NCI-H524 treated with DMSO at 0.1 percent for 48 hours (cell line): ENCODE results near the gene CTU1.
A peak's percentile ranks its signal among the peaks of the same experiment; 100 is the strongest.
"Not testable (repeated sequence)": the region's sequence is repeated elsewhere in the genome, so short reads cannot be mapped to it uniquely, and the experiment has no call there.

Experiments
- DNase-seq: peaks from one replicate; lab custom pipeline; 2025; lab: John Stamatoyannopoulos, UW

Gene CTU1

DNA sequence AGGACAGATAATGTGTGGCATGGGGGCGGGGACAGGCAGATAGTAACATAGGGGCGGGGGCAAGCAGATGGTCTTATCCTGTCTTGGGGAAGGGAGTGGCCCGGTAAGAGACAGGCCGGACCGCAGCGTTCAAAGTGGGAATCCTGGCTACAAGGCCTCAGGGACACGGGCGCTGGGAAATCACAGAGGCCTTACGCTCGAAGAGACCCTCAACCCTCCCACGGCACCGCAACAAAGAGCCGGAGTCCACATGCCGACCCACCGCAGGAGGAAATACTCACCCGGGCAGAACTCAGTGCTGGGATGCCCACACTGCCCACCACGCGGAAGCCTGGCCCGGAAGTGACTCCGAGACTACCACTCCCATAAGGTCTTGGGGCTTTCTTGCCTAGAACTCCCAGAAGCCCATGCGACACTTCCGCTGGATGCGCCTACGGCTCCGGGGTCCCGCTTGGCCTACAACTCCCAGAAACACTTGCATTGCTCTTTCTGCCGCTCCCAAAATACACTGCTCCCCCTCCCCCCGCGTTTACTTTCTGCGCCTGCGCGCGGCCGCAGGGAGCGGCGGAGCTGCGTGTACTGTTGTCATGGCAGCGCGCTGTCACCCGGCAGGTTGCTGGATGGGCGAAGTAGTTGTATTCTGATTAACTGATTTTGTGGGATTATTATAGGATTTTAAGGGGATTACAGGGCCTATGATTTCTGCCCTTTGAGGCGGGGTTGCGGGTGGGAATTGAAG, at the start of gene CTU1:
Gene CTU1 (minus strand): TSS at position 344 of the 739 bp plus-strand sequence. CDS start 3,840 bp downstream, outside the sequence.
- peak; percentile 97 for DNase-seq

DNA sequence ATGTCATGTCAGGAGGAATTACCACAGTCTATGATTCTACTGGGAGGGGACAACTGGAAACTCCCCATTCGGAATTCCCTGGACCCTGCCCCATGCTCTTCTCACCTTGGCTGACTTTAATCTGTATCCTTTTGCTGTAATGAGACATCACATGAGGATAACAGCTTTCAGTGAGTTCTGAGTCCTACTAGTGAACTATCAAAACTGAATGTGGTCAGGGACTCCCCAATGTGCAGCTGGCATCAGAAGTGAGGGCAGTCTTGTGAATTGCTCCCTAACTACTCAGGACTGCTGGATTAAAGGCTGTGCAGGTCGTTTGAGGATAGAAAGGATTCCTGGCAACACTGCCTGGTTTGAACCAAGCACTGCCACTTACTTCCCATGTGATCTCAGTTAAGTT, 49.1 kb upstream of the CTU1 start:
- no peak for DNase-seq

DNA sequence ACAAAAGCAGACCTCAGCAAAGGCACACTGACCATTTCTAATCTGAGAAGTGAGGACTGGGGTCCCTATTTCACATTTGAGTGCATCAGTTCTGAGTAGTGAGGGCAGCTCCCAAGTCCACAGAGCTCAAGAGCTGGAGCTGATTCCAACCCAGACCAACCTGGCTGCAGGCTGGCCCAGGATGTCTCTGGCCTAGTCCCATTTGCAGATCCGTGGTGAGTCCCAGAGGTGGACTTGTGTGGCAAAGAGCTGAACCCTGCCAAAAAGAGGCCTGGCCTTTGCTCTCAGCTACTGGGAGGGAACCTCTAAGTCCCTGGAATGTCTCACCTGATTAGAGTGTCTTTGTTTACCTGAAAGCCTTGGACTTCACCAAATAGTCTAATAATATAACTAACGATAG, 48.5 kb upstream of the CTU1 start:
- DNase-seq = no peak

DNA sequence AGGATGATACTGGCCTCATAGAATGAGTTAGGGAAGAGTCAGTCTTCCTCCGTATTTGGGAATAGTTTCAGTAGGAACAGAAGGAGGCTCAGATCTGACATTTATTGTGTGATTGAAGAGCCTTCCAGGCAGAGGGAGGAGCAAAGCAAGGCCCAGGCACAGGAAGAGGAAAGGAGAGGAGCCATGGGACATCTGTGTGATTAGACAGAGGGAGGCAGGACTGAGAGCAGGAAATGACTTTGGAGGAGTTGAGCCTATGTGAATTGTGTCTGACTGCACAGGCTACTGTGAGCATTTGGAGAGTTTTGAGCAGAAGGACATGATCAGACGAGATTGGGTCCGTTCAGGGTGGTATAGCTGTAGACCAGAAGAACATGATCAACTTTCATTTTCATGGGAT, 42.4 kb upstream of the CTU1 start:
- no peak for DNase-seq

DNA sequence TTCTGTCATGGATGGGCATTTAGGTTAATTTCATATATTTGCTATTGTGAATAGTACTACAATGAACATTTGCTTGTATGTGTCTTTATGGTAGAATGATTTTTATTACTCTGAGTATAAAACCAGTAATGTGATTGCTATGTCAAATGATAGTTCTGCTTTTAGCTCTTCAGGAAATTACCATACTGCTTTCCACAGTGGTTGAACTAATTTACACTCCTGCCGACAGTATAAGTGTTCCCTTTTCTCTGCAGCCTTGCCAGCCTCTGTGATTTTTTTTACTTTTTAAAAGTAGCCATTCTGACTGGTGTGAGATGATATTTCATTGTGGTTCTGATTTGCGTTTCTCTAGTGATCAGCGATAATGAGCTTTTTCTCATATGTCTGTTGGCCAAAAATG, 40.4 kb upstream of the CTU1 start:
- DNase-seq = no peak

DNA sequence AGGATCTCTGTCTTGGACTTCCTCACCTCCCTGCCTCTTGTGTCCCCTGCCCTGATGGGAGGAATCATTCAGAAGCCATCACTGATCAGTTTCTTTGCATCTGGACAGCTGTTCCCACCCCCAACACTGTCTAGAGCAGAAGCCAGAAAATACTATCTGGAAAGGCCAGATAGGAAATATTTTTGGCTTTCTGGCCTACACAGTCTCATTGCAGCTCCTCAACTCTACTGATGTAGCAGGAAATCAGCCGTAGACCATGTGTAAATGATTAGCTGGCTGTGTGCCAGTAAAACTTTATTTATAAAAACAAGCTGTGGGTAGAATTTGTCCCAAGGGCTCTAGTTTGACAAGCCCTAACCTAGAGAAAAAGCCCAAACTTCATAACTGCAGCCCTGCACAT, 39.5 kb upstream of the CTU1 start:
- no peak for DNase-seq

DNA sequence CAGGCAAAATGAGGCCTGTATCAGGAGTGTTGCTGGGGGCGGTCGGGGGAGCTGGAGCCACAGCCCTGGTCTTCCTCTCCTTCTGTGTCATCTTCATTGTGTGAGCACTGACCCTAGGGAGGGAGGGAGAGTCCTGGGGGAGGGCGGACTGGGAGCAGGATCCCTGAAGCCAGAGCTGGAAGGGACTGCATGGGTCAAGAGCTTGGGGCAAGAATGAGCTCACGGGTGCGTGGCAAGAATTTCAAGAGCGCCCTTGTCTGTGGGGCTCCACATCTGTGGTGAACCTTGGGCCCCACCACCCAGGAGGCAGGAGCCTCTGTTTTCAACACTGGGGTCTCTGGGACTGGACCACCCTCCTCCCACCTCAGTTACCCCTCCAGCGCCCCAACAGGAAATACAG, 38.5 kb upstream of the CTU1 start:
- DNase-seq = no peak

DNA sequence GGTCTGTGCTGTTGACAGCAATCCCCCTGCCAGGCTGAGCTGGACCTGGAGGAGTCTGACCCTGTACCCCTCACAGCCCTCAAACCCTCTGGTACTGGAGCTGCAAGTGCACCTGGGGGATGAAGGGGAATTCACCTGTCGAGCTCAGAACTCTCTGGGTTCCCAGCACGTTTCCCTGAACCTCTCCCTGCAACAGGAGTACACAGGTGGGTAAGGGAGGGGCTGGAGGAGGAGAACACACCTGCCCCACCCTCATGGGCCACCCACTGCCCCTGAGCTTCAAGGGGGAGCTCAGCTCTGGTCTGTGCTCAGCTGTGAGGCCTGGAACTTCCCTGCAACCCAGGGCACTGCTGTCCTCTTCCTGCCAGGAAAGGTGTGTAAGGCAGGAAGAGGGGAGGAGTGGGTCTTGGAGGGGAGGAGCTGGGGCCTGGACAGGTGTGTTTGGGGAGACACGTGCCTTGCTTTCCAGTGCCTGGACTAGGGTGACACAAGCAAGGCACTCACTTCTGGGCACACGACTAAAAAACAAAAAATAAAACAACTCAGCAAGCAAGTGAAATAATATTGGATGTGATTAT, 37.8 kb upstream of the CTU1 start:
- no peak for DNase-seq

DNA sequence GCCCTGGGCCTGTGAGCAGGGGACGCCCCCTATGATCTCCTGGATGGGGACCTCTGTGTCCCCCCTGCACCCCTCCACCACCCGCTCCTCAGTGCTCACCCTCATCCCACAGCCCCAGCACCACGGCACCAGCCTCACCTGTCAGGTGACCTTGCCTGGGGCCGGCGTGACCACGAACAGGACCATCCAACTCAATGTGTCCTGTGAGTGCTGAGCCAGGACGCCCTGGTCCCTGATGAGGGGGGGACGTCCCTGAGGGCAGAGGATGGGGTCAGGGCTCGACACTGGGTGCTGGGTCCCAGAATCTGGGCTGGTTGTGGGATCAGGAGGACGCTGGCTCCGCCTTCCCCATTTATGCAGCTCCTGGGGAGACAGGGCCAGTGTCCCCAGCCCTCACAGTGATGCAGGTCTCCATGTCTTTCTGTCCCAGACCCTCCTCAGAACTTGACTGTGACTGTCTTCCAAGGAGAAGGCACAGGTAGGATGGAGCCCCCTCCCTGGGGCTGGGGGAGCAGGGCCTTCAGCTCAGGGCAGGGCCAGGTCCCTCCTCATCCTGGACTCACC, 36.4 kb upstream of the CTU1 start:
- DNase-seq = no peak

DNA sequence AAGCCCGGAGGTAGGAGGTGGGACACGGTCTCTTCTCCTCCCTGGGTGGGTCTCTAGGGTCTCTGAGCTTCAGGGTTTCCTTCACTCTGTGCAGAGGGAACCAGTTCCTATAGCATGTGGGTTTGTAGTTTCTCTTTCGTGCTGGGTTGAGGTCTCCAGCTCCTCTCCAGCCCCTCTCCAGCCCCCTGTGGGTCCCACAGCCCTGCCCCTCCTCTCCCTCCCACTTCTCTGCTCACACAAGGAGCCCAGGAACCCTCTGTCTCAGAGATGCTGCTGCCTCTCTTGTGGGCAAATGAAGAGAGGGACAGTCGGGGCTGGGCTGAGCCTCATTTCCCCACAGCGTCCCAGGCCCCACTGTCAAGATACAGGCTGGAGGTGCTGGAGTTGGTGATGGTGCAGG, 35.3 kb upstream of the CTU1 start:
- DNase-seq = no peak

DNA sequence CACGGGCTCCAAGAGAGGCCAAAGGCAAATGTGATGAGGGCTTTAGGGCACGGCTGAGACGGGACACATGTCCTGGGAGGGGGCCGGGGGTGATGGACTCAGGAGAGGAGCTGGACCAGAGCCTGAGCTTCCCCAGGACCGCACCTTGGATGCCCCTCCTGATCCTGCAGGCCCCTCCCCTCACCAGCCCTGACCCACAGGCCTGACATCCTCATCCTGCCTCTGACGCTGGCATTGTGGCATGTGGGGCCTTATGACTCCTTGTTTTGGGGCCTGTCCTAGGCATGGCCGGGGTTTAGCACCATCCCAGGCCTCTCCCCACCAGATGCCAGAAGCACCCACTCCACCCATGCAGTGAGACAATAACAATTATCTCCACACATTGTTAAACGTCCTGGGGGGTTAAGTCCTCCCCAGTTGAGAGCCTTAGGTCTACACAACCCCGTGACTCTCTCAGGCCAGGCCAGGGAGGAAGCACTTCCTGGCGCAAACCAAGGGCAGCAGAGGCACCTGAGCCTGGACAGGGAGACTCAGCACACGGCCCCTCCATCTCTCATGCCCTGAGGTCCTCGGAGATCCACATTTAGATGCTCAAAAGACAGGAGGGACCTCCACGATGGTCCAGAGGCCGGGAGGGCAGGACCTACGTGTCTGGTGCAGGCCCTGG, 34.7 kb upstream of the CTU1 start:
- DNase-seq = not testable (repeated sequence)

DNA sequence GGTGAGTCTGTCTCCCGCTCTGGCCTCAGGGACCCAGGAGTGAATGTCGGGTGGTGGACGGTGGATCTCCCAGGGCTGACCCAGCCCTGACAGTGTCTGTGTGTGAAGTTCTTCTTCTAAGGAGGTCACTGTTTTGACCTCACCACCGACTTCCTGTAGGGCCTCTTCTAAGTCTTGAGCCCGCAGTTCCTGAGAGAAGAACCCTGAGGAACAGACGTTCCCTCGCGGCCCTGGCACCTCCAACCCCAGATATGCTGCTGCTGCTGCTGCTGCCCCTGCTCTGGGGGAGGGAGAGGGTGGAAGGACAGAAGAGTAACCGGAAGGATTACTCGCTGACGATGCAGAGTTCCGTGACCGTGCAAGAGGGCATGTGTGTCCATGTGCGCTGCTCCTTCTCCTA, 33.9 kb upstream of the CTU1 start, which contains the start of gene SIGLEC7:
Gene SIGLEC7 (plus strand): TSS at position 183 of the 400 bp plus-strand sequence. CDS start 69 bp downstream, at position 252.
- no peak for DNase-seq

DNA sequence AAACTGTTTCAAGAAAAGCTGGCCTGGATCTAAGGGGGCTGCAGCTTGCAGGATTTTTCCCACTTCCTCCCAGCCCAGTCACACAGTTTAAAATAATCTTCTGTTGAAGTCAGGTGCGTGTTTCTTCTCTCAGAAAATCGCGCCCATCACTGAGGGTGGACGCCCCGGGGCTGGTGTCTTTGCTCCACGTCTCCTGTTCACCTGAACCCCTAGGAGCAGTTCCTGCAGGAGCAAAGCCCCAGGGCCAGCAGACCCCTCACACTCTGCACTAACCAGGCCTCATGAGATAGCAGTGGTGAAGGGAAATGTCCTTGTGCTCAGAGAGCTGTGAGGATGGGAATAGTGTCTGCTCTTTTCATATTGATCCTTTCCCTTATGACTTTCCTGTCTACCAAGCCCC, 33.0 kb upstream of the CTU1 start:
- DNase-seq = no peak

DNA sequence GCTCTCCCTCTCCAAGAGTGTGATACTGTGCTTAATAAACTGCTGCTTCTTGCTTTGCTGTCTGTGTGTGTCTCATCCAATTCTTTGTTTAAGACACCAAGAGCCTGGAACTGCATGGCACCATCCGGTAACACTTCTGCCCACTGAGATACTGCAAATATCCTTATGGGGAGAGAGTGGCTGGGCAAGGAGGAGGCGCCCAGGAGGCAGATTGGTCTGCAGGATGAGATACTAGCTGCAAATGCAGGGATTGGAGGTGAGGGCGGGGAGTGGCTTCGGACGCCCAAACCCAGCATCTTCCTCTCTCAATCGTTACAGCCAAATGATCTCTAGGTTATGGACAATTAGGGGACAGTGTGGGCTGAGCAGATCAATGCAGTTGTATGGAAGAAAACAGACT, 32.2 kb upstream of the CTU1 start:
- no peak for DNase-seq

DNA sequence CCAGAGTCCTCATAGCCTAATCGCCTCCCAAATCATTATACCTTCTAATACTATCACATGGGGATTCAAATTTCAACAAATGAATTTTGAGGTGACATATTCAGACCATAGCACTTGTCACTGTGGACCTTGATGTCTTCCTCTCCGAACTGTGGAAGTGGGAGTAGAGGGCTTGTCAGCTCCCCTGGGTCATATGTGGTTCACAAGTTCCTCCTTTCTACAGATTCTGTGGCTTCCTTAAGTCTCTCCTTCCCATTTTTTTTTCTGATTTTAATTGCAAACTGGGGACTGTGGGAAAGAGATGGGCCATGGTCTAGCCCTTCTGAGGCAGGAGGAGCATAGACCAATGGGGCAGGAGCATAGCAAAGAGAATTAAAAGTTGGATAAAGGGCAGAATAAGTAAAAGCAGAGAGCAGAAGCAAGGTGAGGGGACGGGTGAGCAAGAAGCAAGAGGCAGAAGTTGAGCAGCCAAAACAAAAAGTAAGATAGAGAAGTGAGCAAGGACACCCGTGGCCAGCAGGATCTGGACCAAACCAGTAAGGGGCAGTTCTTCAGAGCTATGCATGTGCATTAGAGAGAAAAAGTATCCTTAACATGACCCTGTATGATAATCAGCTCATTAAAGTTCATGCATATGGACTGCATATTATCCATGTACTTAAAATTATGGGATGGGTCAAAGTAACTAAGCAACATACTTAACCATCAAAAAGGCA, 31.2 kb upstream of the CTU1 start:
- no peak for DNase-seq

DNA sequence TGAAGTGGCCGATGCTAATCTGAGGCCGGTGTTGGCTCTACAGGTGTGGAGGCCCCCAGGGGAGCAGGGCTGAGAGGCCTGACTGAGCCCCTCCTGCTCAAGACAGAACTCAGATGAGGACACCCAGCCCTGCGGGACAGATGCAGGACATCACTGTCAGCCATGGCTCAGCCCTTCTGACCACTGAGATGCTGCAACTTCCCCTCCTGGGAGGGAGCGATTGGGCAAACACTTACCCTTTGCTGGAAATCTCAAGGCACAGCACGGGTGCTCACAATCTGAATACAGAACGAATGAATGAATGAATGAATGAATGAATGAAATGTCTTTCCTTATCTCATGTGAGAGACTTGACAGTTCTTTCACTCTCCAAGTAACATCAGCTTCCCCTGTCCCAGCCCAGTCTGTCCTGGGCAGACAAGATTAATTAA, 30.4 kb upstream of the CTU1 start:
- no peak for DNase-seq

DNA sequence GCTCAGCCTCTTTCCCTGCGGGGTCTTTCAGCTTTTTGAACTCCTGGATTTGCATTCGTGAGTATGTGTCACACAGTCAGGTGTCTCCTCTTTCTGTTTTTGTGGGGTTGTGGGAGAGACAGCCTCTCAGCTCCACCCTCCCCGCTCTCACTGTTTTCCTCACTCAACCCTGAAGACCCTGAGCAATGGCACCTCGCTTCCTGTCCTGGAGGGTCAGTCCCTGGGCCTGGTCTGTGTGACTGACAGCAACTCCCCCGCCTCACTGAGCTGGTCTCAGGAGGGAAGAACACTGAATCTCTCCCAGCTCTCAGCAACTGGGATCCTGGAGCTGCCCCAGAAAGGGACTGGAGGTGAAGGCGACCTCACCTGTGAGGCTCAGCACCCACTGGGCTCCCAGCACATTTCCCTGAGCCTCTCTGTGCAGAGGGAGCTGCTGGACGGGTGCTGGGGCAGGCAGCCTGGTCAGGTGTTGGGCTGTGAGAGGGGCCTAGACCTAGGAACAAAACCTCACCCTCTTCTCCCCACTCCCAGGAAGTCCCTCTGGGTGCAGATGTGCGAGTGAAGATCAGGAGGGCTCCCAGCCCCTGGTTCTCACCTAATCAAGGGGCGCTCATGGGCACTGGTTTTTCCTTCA, 29.7 kb upstream of the CTU1 start:
- no peak for DNase-seq

DNA sequence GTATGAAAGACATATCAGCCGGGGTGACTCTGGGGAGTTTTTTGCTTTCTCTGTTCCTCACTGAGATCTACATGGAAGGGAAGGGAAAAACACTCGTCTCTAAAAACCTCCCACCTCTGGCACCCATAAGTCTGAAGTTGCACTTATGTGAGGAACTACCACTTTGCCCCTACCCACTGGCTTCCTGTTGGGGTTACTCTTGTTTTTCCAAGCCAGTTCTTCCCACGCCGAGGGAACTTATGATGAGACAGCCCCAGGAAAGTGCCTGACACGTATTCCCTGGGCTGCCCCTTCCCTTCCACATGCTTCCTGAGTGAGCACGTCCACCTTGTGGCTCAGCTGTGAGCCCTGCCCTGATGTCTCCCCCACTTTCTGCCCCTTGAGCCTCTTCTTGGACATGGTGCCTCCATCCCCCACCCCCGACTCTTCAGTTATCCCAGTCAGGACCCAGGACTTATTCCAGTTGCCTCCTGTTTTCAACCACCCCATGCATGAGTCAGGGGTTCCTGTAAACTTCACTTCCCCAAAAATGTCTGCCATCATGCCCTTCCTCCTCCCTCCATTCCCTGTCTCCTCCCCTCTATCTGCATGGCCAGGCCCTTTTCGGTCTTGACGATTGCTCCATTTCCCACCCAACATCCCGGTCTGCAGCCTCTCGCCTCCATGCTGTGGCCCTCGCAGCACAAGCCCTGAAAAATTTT, 28.8 kb upstream of the CTU1 start:
- DNase-seq = no peak

DNA sequence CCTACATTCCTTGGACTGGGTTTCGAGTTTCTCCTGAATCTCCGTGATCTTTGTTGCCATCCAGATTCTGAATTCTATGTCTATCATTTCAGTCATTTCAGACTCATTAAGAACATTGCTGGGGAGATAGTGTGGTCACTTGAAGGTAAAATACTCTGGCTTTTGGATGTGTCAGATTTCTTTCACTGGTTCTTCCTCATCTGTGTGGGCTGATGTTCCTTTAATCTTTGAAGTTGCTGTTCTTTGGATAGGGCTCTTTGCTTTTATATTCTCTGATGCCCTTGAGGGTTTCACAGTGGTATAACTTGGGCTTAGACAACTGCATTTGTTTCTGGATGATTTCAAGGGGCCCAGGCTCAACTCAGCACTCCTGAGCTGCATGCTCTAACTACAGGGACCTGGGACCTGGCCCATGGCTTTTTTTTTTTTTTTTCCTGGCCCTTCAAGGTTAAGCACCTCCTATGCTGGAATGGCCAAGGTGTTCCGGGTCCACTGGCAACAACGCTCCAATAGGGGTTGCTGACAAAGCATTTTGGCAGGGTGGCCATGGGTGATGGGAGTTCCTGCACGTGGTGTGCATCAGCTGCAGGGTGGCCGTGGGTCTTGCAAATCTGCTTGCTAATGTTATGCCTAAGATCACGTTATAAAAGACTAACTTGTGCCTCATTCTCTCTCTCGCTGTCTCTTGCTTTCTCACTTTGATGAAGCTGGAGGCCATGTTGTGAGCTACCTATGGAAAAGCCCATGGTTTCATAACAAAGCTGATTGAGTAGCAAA, 28.0 kb upstream of the CTU1 start:
- DNase-seq = no peak

DNA sequence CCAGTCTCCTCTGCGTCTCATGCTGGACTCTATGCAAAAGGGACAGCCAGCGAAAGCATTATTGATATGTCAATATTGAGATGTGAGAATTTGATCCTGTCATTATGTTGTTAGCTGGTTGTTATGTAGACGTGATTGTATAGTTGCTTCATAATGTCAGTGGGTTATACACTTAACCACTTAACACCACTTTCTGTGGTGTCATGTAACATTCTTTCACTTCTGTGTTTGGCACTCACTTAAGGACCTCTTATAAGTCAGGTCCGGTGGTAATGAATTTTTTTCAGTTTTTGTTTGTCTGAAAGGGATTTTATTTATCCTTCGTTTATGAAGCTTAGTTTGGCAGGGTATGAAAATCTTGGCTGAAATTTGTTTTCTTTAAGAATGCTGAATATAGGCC, 26.8 kb upstream of the CTU1 start:
- DNase-seq = no peak
